GM18502 (cell line): ENCODE measurements around the gene MFSD2B.
"Not testable (repeated sequence)": the region's sequence is repeated elsewhere in the genome, so short reads cannot be mapped to it uniquely, and the experiment has no call there.

Experiments
- ATAC-seq: cut with Tn5 transposase; IDR thresholded peaks from one replicate; pipeline ENCODE4 v1.9.1; 2021; ENCODE audit warnings: mild to moderate bottlenecking; ENCODE audit not compliant: unreplicated experiment, poor library complexity

Gene MFSD2B

GRCh38 chr2:24009680-24010476, at the start of gene MFSD2B:
MFSD2B (plus strand) TSS chr2:24010085; CDS start chr2:24010097, 12 bp downstream.
- ATAC-seq, result no peak

- no peak for ATAC-seq
Measured at GRCh38 chr2:23967846-23968245, 42.0 kb upstream of the MFSD2B start.

- ATAC-seq, result no peak
Measured at GRCh38 chr2:23976883-23977282, 33.0 kb upstream of the MFSD2B start.

- no peak for ATAC-seq
Measured at GRCh38 chr2:23988371-23988770, 21.5 kb upstream of the MFSD2B start.

GRCh38 chr2:23992931-23993330, 17.0 kb upstream of the MFSD2B start:
- ATAC-seq, result no peak

- no peak for ATAC-seq
Measured at GRCh38 chr2:23993736-23994269, 16.1 kb upstream of the MFSD2B start.

- ATAC-seq, result no peak
Measured at GRCh38 chr2:23994567-23994966, 15.3 kb upstream of the MFSD2B start.

GRCh38 chr2:24007693-24008092, 2.2 kb upstream of the MFSD2B start:
- no peak for ATAC-seq

- no peak for ATAC-seq
Measured at GRCh38 chr2:24008672-24009366, 1.1 kb upstream of the MFSD2B start.

- no peak for ATAC-seq
Measured at GRCh38 chr2:24009367-24009679, 562 bp upstream of the MFSD2B start.

- no peak for ATAC-seq
Measured at GRCh38 chr2:24010477-24011249, 778 bp downstream of the MFSD2B start.

- ATAC-seq, result no peak
Measured at GRCh38 chr2:24011250-24012104, 1.6 kb downstream of the MFSD2B start.

- ATAC-seq, result no peak
Measured at GRCh38 chr2:24012521-24013188, 2.8 kb downstream of the MFSD2B start.

- ATAC-seq, result not testable (repeated sequence)
Measured at GRCh38 chr2:24014902-24015301, 5.0 kb downstream of the MFSD2B start.

GRCh38 chr2:24015562-24016375, 5.9 kb downstream of the MFSD2B start:
- no peak for ATAC-seq

GRCh38 chr2:24016376-24016761, 6.5 kb downstream of the MFSD2B start:
- no peak for ATAC-seq

- no peak for ATAC-seq
Measured at GRCh38 chr2:24016853-24017703, 7.2 kb downstream of the MFSD2B start.

- ATAC-seq, result no peak
Measured at GRCh38 chr2:24017711-24018110, 7.8 kb downstream of the MFSD2B start.
